Keratinocyte (primary cell): ENCODE results near the gene KIF2C. TPM values are rescaled to one million over a fixed set of nuclear protein-coding genes. Genes with fewer than 3 reads are reported as not detected.

ENCODE experiments used
- DNase-seq: peaks from one replicate; pipeline ENCODE4 v3.0.0-alpha.2; 2011; ENCODE audit warnings: low read depth, missing footprints, low spot score
- FAIRE-seq: peaks from 2 replicates; lab custom pipeline; 2011; peaks lifted over from hg19 to GRCh38; lab: Jason Lieb, UNC
- H2AFZ ChIP-seq: 2 replicates; pipeline ENCODE4 v1.6.0; 2012; ENCODE audit warnings: low read length, control low read depth, inconsistent platforms; ENCODE audit not compliant: control insufficient read depth
- H3K27ac ChIP-seq: 2 replicates; pipeline ENCODE4 v1.5.1; 2011; ENCODE audit warnings: low read length; ENCODE audit not compliant: control insufficient read depth, insufficient read depth
- H3K27me3 ChIP-seq: 3 replicates; pipeline ENCODE4 v1.6.0; 2011; ENCODE audit warnings: low read length; ENCODE audit not compliant: control insufficient read depth, insufficient read depth; ENCODE audit errors: extremely low read depth
- H3K36me3 ChIP-seq, 2 experiments: 2 replicates in 1 of 2; 3 replicates in 1 of 2; pipeline ENCODE4 v1.5.1; 2011; ENCODE audit warnings: low read length in 2 of 2, mild to moderate bottlenecking in 1 of 2; ENCODE audit not compliant: control insufficient read depth in 2 of 2, insufficient read depth in 2 of 2; ENCODE audit errors: extremely low read depth in 1 of 2
- H3K4me1 ChIP-seq: 3 replicates; pipeline ENCODE4 v1.5.1; 2011; ENCODE audit warnings: low read length; ENCODE audit not compliant: control insufficient read depth, insufficient read depth; ENCODE audit errors: extremely low read depth
- H3K4me2 ChIP-seq: 3 replicates; pipeline ENCODE4 v1.6.0; 2011; ENCODE audit warnings: low read depth, low read length; ENCODE audit not compliant: control insufficient read depth, insufficient read depth; ENCODE audit errors: extremely low read depth
- H3K4me3 ChIP-seq, 3 experiments: fragments of 200-600 bp in 1 of 3; sonication (generic) in 1 of 3; 2 replicates in 2 of 3; 3 replicates in 1 of 3; pipeline ENCODE4 v1.5.1; 2011 to 2016; ENCODE audit warnings: low read length in 3 of 3, mild to moderate bottlenecking in 3 of 3, control low read depth in 2 of 3, inconsistent platforms in 1 of 3, low read depth in 1 of 3, mixed read lengths in 1 of 3, mixed run types in 1 of 3, moderate library complexity in 1 of 3; ENCODE audit not compliant: control insufficient read depth in 2 of 3, insufficient read depth in 2 of 3; ENCODE audit errors: extremely low read depth in 1 of 3
- H3K79me2 ChIP-seq: 2 replicates; pipeline ENCODE4 v1.6.0; 2012; ENCODE audit warnings: low read length; ENCODE audit not compliant: control insufficient read depth, insufficient read depth
- H3K9ac ChIP-seq: 3 replicates; pipeline ENCODE4 v1.6.0; 2011; ENCODE audit warnings: low read length; ENCODE audit not compliant: control insufficient read depth, insufficient read depth; ENCODE audit errors: extremely low read depth
- H3K9me1 ChIP-seq: 3 replicates; pipeline ENCODE4 v1.6.0; 2011; ENCODE audit warnings: low read length; ENCODE audit not compliant: control insufficient read depth, insufficient read depth; ENCODE audit errors: extremely low read depth
- H3K9me3 ChIP-seq: 2 replicates; pipeline ENCODE4 v1.5.1; 2012; ENCODE audit warnings: low read depth, low read length; ENCODE audit not compliant: control insufficient read depth
- H4K20me1 ChIP-seq: 3 replicates; pipeline ENCODE4 v1.6.0; 2011; ENCODE audit warnings: low read length; ENCODE audit not compliant: control insufficient read depth, insufficient read depth; ENCODE audit errors: extremely low read depth
- CTCF ChIP-seq, 3 experiments: IDR thresholded peaks in 1 of 3; conservative IDR thresholded peaks in 1 of 3; optimal IDR thresholded peaks in 1 of 3; 2 replicates in 2 of 3; 3 replicates in 1 of 3; pipeline versions ENCODE3 to v1.5.1; 2011; ENCODE audit warnings: low read length in 3 of 3, mild to moderate bottlenecking in 3 of 3, moderate library complexity in 2 of 3, control low read depth in 1 of 3, inconsistent platforms in 1 of 3; ENCODE audit not compliant: insufficient read depth in 2 of 3; ENCODE audit errors: extremely low read depth in 1 of 3
- EZH2 ChIP-seq: IDR thresholded peaks from one replicate; pipeline ENCODE4 v1.6.1; 2012; ENCODE audit warnings: inconsistent platforms, mild to moderate bottlenecking, low read length, moderate library complexity
- dilution Hi-C: fragments of 300-500 bp; cut with MboI; formaldehyde crosslinking; loops from one replicate; pipeline ENCODE4 v1.7.0; 2020; ENCODE audit warnings: low sequenced_read_pairs; ENCODE audit not compliant: extremely low pct_ligation_motif_present
- polyA plus RNA-seq, 5 experiments: library from polyadenylated mRNA; depleted of rRNA in 3 of 5; stranded (reverse) in 3 of 5; stranded (forward) in 1 of 5; unstranded in 1 of 5; fragments of >200 nt; gene quantifications; 1 replicate in 1 of 5; 2 replicates in 3 of 5; 3 replicates in 1 of 5; pipeline versions ENCODE4 v1.2.1 to v1.2.3, GENCODE V29; 2011 to 2012; ENCODE audit warnings: missing spikeins in 2 of 5, low read depth in 1 of 5, low replicate concordance in 1 of 5

KIF2C gene
- polyA plus RNA-seq, 1 donor (not counting 4 experiments of a cell fraction or from before 2014, with no cell fraction given), result 16.3 TPM

DNA sequence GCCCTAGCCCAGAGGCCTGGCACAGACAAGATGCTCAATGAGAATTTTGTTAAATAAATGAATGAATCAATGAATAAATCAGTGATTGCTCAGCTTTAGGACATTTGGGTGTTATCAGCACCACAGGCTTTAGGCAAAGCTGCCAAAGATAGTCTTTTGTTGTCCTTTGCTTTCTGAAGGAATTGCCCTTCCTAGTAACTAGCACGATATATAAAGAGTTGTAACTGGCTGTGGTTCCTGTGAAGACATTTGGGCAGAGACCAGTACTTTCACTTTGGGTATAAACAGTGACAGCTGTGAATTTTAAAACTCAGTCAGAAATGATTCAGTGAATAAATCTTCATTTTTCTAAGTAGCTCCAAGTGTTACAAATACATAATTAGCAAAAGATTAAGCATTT lies 22.0 kb upstream of the KIF2C start:
- Histone ChIP-seq H3K4me1 (peaks cover 3% of the 10 kb centered on the region), H2AFZ (no peak overlapping the region), H3K4me2 (no peak overlapping the region), H3K9ac (no peak overlapping the region), H3K9me3 (no peaks in the 10 kb centered on the region), H3K9me1 (no peaks in the 10 kb centered on the region), H4K20me1 (no peaks in the 10 kb centered on the region), H3K27ac (no peak overlapping the region), H3K27me3 (no peaks in the 10 kb centered on the region), H3K36me3 (no peaks in the 10 kb centered on the region), H3K79me2 (no peaks in the 10 kb centered on the region), H3K4me3 (no peak overlapping the region)
- DNase-seq (no peak), FAIRE-seq (no peak)
- TF ChIP-seq CTCF (optimal IDR thresholded peaks at IDR 0.05 in 1 of 3, IDR thresholded peaks at IDR 0.05 in 1 of 3, conservative IDR thresholded peaks at IDR 0.05 in 1 of 3; ENCODE audit: extremely low read depth in 1 of 3, insufficient read depth in 2 of 3, low read length in 3 of 3), result no peak
- no peak for TF ChIP-seq EZH2
- dilution Hi-C loops, result no loop called here

DNA sequence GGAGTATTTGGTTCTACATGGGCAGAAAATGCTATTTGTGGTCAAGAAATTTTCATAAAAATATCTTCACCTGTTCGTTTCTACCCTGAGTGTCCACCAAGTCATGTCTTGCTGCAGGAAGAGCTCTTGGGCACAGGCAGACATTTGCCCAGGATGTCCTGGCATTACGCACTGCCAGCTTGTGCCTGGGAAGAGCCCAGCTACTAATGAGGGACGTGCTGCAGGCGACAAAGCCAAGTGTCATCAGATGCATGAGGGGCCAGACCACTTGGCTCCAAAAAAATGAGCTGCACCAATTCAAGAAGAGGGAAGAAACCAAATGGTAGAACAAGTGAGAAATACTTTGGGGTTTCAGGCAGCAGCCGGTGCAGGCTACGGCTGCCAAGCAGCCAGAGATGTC lies 21.5 kb upstream of the KIF2C start:
- H3K79me2 ChIP-seq, result no peaks in the 10 kb centered on the region
- H3K9ac ChIP-seq, result no peak overlapping the region
- peaks cover 3% of the 10 kb centered on the region for H3K4me1 ChIP-seq
- no peak overlapping the region for H2AFZ ChIP-seq
- TF ChIP-seq EZH2 (no peak), CTCF (optimal IDR thresholded peaks at IDR 0.05 in 1 of 3, IDR thresholded peaks at IDR 0.05 in 1 of 3, conservative IDR thresholded peaks at IDR 0.05 in 1 of 3; ENCODE audit: extremely low read depth in 1 of 3, insufficient read depth in 2 of 3, low read length in 3 of 3) (no peak)
- no peaks in the 10 kb centered on the region for H3K9me1 ChIP-seq
- no peak for FAIRE-seq
- no peak for DNase-seq
- no peaks in the 10 kb centered on the region for H3K36me3 ChIP-seq
- no peaks in the 10 kb centered on the region for H3K27me3 ChIP-seq
- H3K27ac ChIP-seq, result no peak overlapping the region
- no peaks in the 10 kb centered on the region for H3K9me3 ChIP-seq
- H3K4me3 ChIP-seq, result no peak overlapping the region
- no peak overlapping the region for H3K4me2 ChIP-seq
- dilution Hi-C loops, result no loop called here
- H4K20me1 ChIP-seq, result no peaks in the 10 kb centered on the region
